GM18526 (cell line): ENCODE measurements around the gene MAP4.

Source experiments
- POLR2A ChIP-seq: IDR thresholded peaks from 3 replicates; pipeline ENCODE4 v1.6.1; 2011; ENCODE audit not compliant: insufficient read length; ENCODE audit errors: extremely low read depth

The MAP4 gene

GRCh38 chr3:47852604-47853602 is 163.3 kb downstream of the MAP4 start:
- no peak for TF ChIP-seq POLR2A

GRCh38 chr3:47851888-47852603 is 164.2 kb downstream of the MAP4 start:
- no peak for TF ChIP-seq POLR2A

- no peak for TF ChIP-seq POLR2A
Observed at GRCh38 chr3:47850564-47851410, 165.4 kb downstream of the MAP4 start.

GRCh38 chr3:47849699-47850563 is 166.3 kb downstream of the MAP4 start:
- no peak for TF ChIP-seq POLR2A

- TF ChIP-seq POLR2A = no peak
Observed at GRCh38 chr3:47849186-47849698, 167.0 kb downstream of the MAP4 start.

- no peak for TF ChIP-seq POLR2A
Observed at GRCh38 chr3:47848599-47849117, 167.6 kb downstream of the MAP4 start.

GRCh38 chr3:47847801-47848518 is 168.3 kb downstream of the MAP4 start:
- TF ChIP-seq POLR2A = no peak

GRCh38 chr3:47847260-47847659 is 169.0 kb downstream of the MAP4 start:
- TF ChIP-seq POLR2A = no peak

GRCh38 chr3:47846880-47847248 is 169.4 kb downstream of the MAP4 start:
- TF ChIP-seq POLR2A = no peak

- TF ChIP-seq POLR2A = no peak
Observed at GRCh38 chr3:47846186-47846879, 169.9 kb downstream of the MAP4 start.

- TF ChIP-seq POLR2A = no peak
Observed at GRCh38 chr3:47841786-47842349, 174.3 kb downstream of the MAP4 start.

GRCh38 chr3:47838503-47838902 is 177.7 kb downstream of the MAP4 start:
- TF ChIP-seq POLR2A = no peak

- no peak for TF ChIP-seq POLR2A
Observed at GRCh38 chr3:47836986-47837385, 179.2 kb downstream of the MAP4 start.

GRCh38 chr3:47825590-47825989 is 190.6 kb downstream of the MAP4 start:
- no peak for TF ChIP-seq POLR2A
